Fibroblast of lung (primary cell): ENCODE results near the gene TBC1D14.
A peak's percentile ranks its signal among the peaks of the same experiment; 100 is the strongest.

Experiments
- EZH2 ChIP-seq: IDR thresholded peaks from 2 replicates; pipeline ENCODE4 v1.5.1; 2012; ENCODE audit warnings: low read length, control low read depth, mild to moderate bottlenecking; ENCODE audit errors: missing control alignments
- TF ChIP-seq, protein P1 (sequence below), 2 donors: IDR thresholded peaks in 1 of 2; conservative IDR thresholded peaks in 1 of 2; 1 replicate in 1 of 2; 2 replicates in 1 of 2; pipeline ENCODE4 v1.5.1; 2011 to 2012; ENCODE audit warnings: low read length in 2 of 2, control low read depth in 1 of 2, inconsistent platforms in 1 of 2, low read depth in 1 of 2, mild to moderate bottlenecking in 1 of 2

DNA sequence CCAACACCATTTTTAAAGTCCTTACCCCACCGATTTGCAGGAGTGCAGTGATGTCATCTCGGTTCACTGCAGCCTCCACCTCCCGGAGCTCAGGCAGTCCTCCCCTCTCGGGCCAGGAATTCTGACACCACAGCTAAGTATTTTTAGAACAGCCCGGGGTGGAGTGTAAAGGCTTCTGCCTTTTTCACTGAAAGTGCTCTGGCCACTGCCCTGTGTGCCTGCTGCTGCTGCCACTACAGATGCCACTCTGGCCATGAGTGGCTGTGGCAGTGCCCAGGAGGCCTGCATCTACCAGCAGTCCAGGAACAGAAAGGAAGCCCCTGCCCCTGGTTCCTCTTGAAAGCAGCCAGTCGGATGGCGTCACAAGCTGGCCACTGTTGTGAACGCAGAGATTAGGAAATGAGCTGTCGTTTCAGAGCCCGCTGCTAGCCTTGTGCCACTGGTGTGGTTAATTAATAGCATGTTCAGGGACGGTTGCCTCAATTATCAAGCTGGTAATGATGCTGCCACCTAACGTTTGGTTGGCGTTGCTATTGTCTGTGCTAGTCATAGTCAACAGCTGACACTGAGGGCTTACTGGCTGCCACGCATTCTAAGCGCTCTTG is 23.6 kb upstream of the TBC1D14 start:
- TF ChIP-seq, protein P1, sequence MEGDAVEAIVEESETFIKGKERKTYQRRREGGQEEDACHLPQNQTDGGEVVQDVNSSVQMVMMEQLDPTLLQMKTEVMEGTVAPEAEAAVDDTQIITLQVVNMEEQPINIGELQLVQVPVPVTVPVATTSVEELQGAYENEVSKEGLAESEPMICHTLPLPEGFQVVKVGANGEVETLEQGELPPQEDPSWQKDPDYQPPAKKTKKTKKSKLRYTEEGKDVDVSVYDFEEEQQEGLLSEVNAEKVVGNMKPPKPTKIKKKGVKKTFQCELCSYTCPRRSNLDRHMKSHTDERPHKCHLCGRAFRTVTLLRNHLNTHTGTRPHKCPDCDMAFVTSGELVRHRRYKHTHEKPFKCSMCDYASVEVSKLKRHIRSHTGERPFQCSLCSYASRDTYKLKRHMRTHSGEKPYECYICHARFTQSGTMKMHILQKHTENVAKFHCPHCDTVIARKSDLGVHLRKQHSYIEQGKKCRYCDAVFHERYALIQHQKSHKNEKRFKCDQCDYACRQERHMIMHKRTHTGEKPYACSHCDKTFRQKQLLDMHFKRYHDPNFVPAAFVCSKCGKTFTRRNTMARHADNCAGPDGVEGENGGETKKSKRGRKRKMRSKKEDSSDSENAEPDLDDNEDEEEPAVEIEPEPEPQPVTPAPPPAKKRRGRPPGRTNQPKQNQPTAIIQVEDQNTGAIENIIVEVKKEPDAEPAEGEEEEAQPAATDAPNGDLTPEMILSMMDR (conservative IDR thresholded peaks at IDR 0.05 in 1 of 2, IDR thresholded peaks at IDR 0.05 in 1 of 2; ENCODE audit: low read depth in 1 of 2, low read length in 2 of 2), result peak; percentile 9 to 25
- no peak for TF ChIP-seq EZH2
